Left kidney (tissue), 2 donors: ENCODE data around the gene UBL3. TPM values are rescaled to one million over a fixed set of nuclear protein-coding genes. Genes with fewer than 3 reads are reported as not detected.

Source experiments
- DNase-seq: peaks from one replicate; pipeline ENCODE4 v3.0.0-alpha.2; 2013
- polyA plus RNA-seq: library from polyadenylated mRNA; unstranded; fragments of 120-200 nt; gene quantifications from one replicate; pipeline ENCODE4 v1.2.1, GENCODE V29; 2013; ENCODE audit not compliant: insufficient read length

The UBL3 gene
- polyA plus RNA-seq, 1 donor, result 39.2 TPM

DNA sequence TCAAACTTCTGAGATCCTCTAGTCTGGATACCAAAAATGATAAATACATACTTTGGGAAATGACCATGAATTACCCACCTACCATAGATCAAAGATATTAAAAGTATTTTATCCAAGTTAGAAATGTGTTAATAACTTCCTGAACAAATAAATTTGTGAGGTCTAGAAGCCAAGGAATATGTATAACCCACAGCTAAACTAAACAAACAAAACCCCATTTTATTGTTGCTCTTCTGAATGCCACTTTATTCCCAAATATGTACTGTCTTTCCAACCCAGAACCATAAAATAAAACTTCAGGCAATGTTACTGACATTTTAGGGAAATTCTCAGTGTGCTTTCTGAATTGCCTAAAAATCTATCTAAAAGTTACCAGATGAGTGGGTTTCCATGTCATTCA lies 35.1 kb downstream of the UBL3 start:
- no peak for DNase-seq

DNA sequence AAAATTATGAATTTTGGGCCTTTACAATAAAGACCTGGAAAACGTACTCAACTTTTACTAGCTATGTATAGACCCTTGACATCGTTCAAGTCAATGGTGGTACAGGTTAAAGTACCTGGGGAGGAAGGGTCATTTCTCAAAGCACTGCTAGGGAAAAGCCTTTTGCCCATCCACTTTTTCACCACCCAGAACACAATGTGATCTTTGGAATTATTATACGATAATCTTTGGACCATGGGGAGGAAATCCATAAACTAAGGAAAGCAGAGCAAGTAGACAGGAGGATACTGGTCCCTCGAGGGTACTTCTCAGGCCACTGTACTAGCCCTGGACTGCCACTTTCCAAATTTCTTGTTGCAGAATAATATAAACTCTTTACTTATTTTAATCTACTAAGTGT lies 39.5 kb downstream of the UBL3 start:
- no peak for DNase-seq

GRCh38 chr13:29810145-29810742 lies 40.2 kb downstream of the UBL3 start:
- no peak for DNase-seq

DNA sequence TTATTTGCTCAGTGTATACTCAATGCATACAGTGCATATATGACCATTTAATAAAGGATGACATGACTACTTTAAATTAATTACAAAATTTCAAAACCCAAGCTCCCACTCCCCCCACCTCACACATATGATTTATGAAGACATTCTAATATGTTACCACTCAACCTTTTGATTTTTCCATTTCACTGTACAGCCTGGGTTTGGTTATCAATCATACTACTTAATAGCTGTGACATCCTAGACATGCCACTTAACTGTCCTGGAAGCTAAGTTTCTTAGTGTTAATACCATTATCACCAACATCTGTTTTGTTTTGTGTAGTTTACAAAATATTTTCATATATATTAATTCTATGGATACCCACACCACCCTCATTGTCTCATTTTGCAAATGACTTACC lies 42.2 kb downstream of the UBL3 start:
- no peak for DNase-seq

- no peak for DNase-seq
Measured at GRCh38 chr13:29805994-29806979, 44.1 kb downstream of the UBL3 start.

- no peak for DNase-seq
Measured at GRCh38 chr13:29803221-29803620, 47.2 kb downstream of the UBL3 start.

- no peak for DNase-seq
Measured at GRCh38 chr13:29802621-29803020, 47.8 kb downstream of the UBL3 start.

GRCh38 chr13:29801737-29802305 lies 48.6 kb downstream of the UBL3 start:
- no peak for DNase-seq

GRCh38 chr13:29801102-29801501 lies 49.3 kb downstream of the UBL3 start:
- no peak for DNase-seq

- DNase-seq, result no peak
Measured at GRCh38 chr13:29800687-29801086, 49.7 kb downstream of the UBL3 start.

DNA sequence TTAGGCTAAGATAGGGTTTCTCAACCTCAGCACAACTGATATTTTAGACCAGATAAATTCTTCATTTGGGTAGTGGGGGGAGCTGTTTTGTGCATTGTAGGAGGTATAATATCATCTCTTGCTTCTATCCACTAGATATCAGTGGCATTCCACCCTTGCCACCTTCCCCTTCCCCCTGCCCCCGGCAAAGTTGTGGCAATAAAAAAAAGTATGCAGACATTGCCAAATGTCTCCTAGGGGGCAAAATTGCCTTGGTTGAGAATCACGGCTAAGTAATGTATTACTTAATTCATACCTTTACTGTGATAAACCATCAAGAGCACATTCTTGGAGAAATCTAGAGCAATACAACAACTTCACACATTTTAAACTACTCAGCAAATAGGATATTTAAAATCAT lies 51.4 kb downstream of the UBL3 start:
- DNase-seq, result no peak

GRCh38 chr13:29791997-29792780 lies 58.2 kb downstream of the UBL3 start:
- no peak for DNase-seq

DNA sequence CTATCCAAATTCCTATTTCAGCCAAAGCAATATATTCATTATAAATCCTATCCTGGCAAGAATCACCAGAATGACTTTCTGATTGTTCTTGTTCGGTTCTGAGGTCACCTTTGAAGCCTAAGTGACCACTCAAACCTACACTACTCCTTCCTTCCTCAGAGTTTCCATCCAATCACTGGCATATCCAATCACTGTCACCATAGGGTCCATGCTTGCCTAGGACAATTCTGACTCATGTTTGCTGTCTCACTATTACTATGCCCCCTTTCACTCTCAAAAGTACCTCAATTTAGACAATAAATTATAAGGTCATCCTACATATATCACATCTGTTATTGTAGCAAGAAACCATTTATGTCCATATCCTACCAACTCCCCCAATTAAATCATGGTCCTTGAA lies 58.9 kb downstream of the UBL3 start:
- DNase-seq, result no peak

GRCh38 chr13:29786698-29787097 lies 63.7 kb downstream of the UBL3 start:
- DNase-seq, result no peak

GRCh38 chr13:29785978-29786377 lies 64.4 kb downstream of the UBL3 start:
- no peak for DNase-seq

GRCh38 chr13:29782798-29783197 lies 67.6 kb downstream of the UBL3 start:
- no peak for DNase-seq

- no peak for DNase-seq
Measured at GRCh38 chr13:29774830-29775229, 75.6 kb downstream of the UBL3 start.

GRCh38 chr13:29771247-29771646 lies 79.2 kb downstream of the UBL3 start:
- no peak for DNase-seq

DNA sequence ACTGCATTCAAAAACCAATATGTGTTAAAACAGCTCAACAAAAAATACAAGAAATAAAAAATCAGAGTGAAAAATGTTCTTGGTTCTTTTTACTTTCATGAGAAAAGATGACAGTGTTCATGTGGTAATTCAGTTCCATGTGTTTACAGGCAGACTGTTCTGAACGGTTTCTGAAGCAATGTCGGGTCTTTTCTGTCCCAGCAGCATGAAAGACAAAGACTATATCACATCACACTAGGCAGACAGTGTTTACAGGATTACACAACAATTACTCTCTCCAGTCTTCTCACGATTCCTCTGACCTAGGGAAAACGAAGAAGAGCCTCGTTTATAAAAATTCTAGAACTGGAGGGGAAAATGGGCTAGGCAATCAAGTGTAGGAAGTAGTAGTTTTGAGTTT lies 83.4 kb downstream of the UBL3 start:
- no peak for DNase-seq

GRCh38 chr13:29763436-29764180 lies 86.8 kb downstream of the UBL3 start:
- DNase-seq, result no peak

DNA sequence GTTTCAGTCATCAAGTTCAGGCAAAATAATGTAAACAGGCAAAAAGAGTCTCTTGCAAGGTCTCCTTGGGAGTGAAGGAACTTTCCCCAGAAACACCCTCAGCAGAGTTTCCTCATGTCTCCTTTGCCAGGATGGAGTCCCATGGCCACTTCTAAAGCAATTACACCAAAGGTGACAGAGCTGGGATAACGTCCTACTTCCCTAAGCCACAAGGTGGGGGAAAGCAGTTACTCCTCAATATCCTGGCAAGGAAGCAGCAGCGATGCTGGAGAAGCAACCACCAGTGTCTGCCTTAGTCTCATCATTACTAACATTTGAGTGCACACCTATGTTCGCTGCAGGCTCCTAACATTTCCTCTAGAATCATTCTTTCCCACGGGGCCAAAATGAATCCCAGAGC lies 88.6 kb downstream of the UBL3 start:
- DNase-seq, result no peak

- DNase-seq, result no peak
Measured at GRCh38 chr13:29761160-29761559, 89.3 kb downstream of the UBL3 start.
